GM18507 (cell line): ENCODE data around the gene WDFY2.
"Not testable (repeated sequence)": the region's sequence is repeated elsewhere in the genome, so short reads cannot be mapped to it uniquely, and the experiment has no call there.

Experiments
- DNase-seq: peaks from one replicate; pipeline ENCODE4 v3.0.0; 2011; ENCODE audit warnings: low read depth; ENCODE audit not compliant: insufficient read length; ENCODE audit errors: extremely low spot score
- FAIRE-seq: peaks from 2 replicates; lab custom pipeline; 2011; peaks lifted over from hg19 to GRCh38; lab: Jason Lieb, UNC

WDFY2 gene

GRCh38 chr13:51625555-51626345 lies 41.5 kb downstream of the WDFY2 start:
- no peak for DNase-seq
- FAIRE-seq, result no peak

- FAIRE-seq, result no peak
- DNase-seq, result no peak
These were observed 42.5 kb downstream of the WDFY2 start for GRCh38 chr13:51626749-51627148.

GRCh38 chr13:51628059-51628852 lies 44.0 kb downstream of the WDFY2 start:
- DNase-seq, result no peak
- no peak for FAIRE-seq

- FAIRE-seq (no peak), DNase-seq (no peak)
These were observed 45.4 kb downstream of the WDFY2 start for GRCh38 chr13:51629491-51630287.

- FAIRE-seq, result no peak
- DNase-seq, result no peak
These were observed 46.0 kb downstream of the WDFY2 start for GRCh38 chr13:51630288-51630615.

- FAIRE-seq (no peak), DNase-seq (no peak)
These were observed 48.5 kb downstream of the WDFY2 start for GRCh38 chr13:51632591-51633362.

- DNase-seq (no peak), FAIRE-seq (no peak)
These were observed 51.0 kb downstream of the WDFY2 start for GRCh38 chr13:51635137-51635878.

GRCh38 chr13:51636349-51636890 lies 52.2 kb downstream of the WDFY2 start:
- FAIRE-seq (no peak), DNase-seq (no peak)

- DNase-seq, result no peak
These were observed 53.6 kb downstream of the WDFY2 start for GRCh38 chr13:51637852-51638215.

GRCh38 chr13:51638216-51638871 lies 54.1 kb downstream of the WDFY2 start:
- no peak for FAIRE-seq
- DNase-seq, result no peak

More at GRCh38 chr13:51637852-51638215, 53.6 kb downstream of the WDFY2 start:
- FAIRE-seq, result no peak

GRCh38 chr13:51639171-51639570 lies 54.9 kb downstream of the WDFY2 start:
- no peak for FAIRE-seq
- no peak for DNase-seq

- not testable (repeated sequence) for FAIRE-seq, DNase-seq
These were observed 56.4 kb downstream of the WDFY2 start for GRCh38 chr13:51640696-51641095.

GRCh38 chr13:51643105-51643881 lies 59.0 kb downstream of the WDFY2 start:
- FAIRE-seq (no peak), DNase-seq (no peak)

- DNase-seq (no peak), FAIRE-seq (no peak)
These were observed 59.6 kb downstream of the WDFY2 start for GRCh38 chr13:51643882-51644281.

- DNase-seq (no peak), FAIRE-seq (no peak)
These were observed 60.4 kb downstream of the WDFY2 start for GRCh38 chr13:51644654-51645053.

- FAIRE-seq (no peak), DNase-seq (no peak)
These were observed 60.9 kb downstream of the WDFY2 start for GRCh38 chr13:51645154-51645650.
